Measurements from ENCODE around the gene FAM24A. TPM values are rescaled to one million over a fixed set of nuclear protein-coding genes. Genes with fewer than 3 reads are reported as not detected.

Gene FAM24A
- total and polyA plus RNA-seq, 2 donors (not counting 1 experiment from before 2014, with no cell fraction given) = not detected

GRCh38 chr10:122949296-122949695, 38.9 kb downstream of the FAM24A start:
- H3K79me2 ChIP-seq (ENCODE audit: control insufficient read depth, insufficient read depth, low read length) = peaks cover 2% of the 10 kb centered on the region
- H3K36me3 ChIP-seq (ENCODE audit: control insufficient read depth, insufficient read depth, low read length) = no peaks in the 10 kb centered on the region

GRCh38 chr10:122953902-122954730, 43.7 kb downstream of the FAM24A start, which contains the start of gene C10orf88:
Gene C10orf88 (minus strand): TSS chr10:122954227. CDS start chr10:122954178, 49 bp downstream.
- Histone ChIP-seq H3K9ac (ENCODE audit: insufficient read depth, low read length) (peak within 1 kb of the TSS; percentile 84), H3K4me1 (ENCODE audit: control insufficient read depth, extremely low read depth, insufficient read depth, low read length) (no peaks in the 10 kb centered on the region), H3K36me3 (ENCODE audit: control insufficient read depth, insufficient read depth, low read length) (no peaks in the 10 kb centered on the region), H3K4me2 (ENCODE audit: extremely low read depth, insufficient read depth, low read length) (peak within 1 kb of the TSS; percentile 81), H4K20me1 (ENCODE audit: control insufficient read depth, extremely low read depth, insufficient read depth, low read length) (no peaks in the 10 kb centered on the region), H3K4me3 (replicated peaks in 1 of 4; ENCODE audit: control extremely low read depth in 1 of 4, insufficient read depth in 1 of 4, low read depth in 3 of 4, low read length in 4 of 4) (peak within 1 kb of the TSS; percentile 67 to 92 (median 78)), H3K27ac (ENCODE audit: insufficient read depth, low read length) (peak within 1 kb of the TSS; percentile 84), H2AFZ (ENCODE audit: low read length) (peak within 1 kb of the TSS; percentile 100), H3K27me3 (ENCODE audit: control insufficient read depth, insufficient read depth, low read length) (no peaks in the 10 kb centered on the region), H3K9me3 (ENCODE audit: control insufficient read depth, insufficient read depth, low read depth, low read length) (no peaks in the 10 kb centered on the region), H3K79me2 (ENCODE audit: control insufficient read depth, insufficient read depth, low read length) (peaks cover 2% of the 10 kb centered on the region)
- no peak for TF ChIP-seq EZH2 (IDR thresholded peaks at IDR 0.05; ENCODE audit: low read length, missing control alignments)
- DNase-seq (ENCODE audit: low read depth in 2 of 2) = peak; percentile 98 to 99

More at GRCh38 chr10:122949296-122949695, 38.9 kb downstream of the FAM24A start:
- H3K4me3 ChIP-seq (replicated peaks in 1 of 4; ENCODE audit: control extremely low read depth in 1 of 4, insufficient read depth in 1 of 4, low read depth in 3 of 4, low read length in 4 of 4) = no peak overlapping the region
- no peak overlapping the region for H3K4me2 ChIP-seq (ENCODE audit: extremely low read depth, insufficient read depth, low read length)
- DNase-seq (ENCODE audit: low read depth in 2 of 2) = no peak
- TF ChIP-seq CTCF (conservative IDR thresholded peaks at IDR 0.05 in 1 of 2, IDR thresholded peaks at IDR 0.05 in 1 of 2; ENCODE audit: low read depth in 1 of 2, low read length in 2 of 2) = no peak
- TF ChIP-seq EZH2 (IDR thresholded peaks at IDR 0.05; ENCODE audit: low read length, missing control alignments) = no peak
- no peak overlapping the region for H3K9ac ChIP-seq (ENCODE audit: insufficient read depth, low read length)
- no peaks in the 10 kb centered on the region for H3K4me1 ChIP-seq (ENCODE audit: control insufficient read depth, extremely low read depth, insufficient read depth, low read length)
- no peak overlapping the region for H3K27ac ChIP-seq (ENCODE audit: insufficient read depth, low read length)
- no peak overlapping the region for H2AFZ ChIP-seq (ENCODE audit: low read length)
- H3K27me3 ChIP-seq (ENCODE audit: control insufficient read depth, insufficient read depth, low read length) = no peaks in the 10 kb centered on the region
- H4K20me1 ChIP-seq (ENCODE audit: control insufficient read depth, extremely low read depth, insufficient read depth, low read length) = no peaks in the 10 kb centered on the region
- no peaks in the 10 kb centered on the region for H3K9me3 ChIP-seq (ENCODE audit: control insufficient read depth, insufficient read depth, low read depth, low read length)

GRCh38 chr10:122954731-122955050, 44.3 kb downstream of the FAM24A start:
- DNase-seq (ENCODE audit: low read depth in 2 of 2) = no peak
- Histone ChIP-seq H3K9me3 (ENCODE audit: control insufficient read depth, insufficient read depth, low read depth, low read length) (no peaks in the 10 kb centered on the region), H3K36me3 (ENCODE audit: control insufficient read depth, insufficient read depth, low read length) (no peaks in the 10 kb centered on the region), H3K4me2 (ENCODE audit: extremely low read depth, insufficient read depth, low read length) (peak overlapping the region; percentile 55), H3K27ac (ENCODE audit: insufficient read depth, low read length) (no peak overlapping the region), H3K27me3 (ENCODE audit: control insufficient read depth, insufficient read depth, low read length) (no peaks in the 10 kb centered on the region), H3K4me1 (ENCODE audit: control insufficient read depth, extremely low read depth, insufficient read depth, low read length) (no peaks in the 10 kb centered on the region), H3K4me3 (replicated peaks in 1 of 4; ENCODE audit: control extremely low read depth in 1 of 4, insufficient read depth in 1 of 4, low read depth in 3 of 4, low read length in 4 of 4) (peak overlapping the region; percentile 4 to 82 (median 64)), H3K79me2 (ENCODE audit: control insufficient read depth, insufficient read depth, low read length) (peaks cover 2% of the 10 kb centered on the region), H2AFZ (ENCODE audit: low read length) (peak overlapping the region; percentile 100), H4K20me1 (ENCODE audit: control insufficient read depth, extremely low read depth, insufficient read depth, low read length) (no peaks in the 10 kb centered on the region), H3K9ac (ENCODE audit: insufficient read depth, low read length) (no peak overlapping the region)
- TF ChIP-seq EZH2 (IDR thresholded peaks at IDR 0.05; ENCODE audit: low read length, missing control alignments) (no peak), CTCF (conservative IDR thresholded peaks at IDR 0.05 in 1 of 2, IDR thresholded peaks at IDR 0.05 in 1 of 2; ENCODE audit: low read depth in 1 of 2, low read length in 2 of 2) (no peak)

All from fibroblast of lung (primary cell).